Measurements from ENCODE around the gene NIT2. TPM values are rescaled to one million over a fixed set of nuclear protein-coding genes. Genes with fewer than 3 reads are reported as not detected.

The NIT2 gene
- total and polyA plus RNA-seq, 9 of the 15 experiments (the other 6 are each of a cell fraction or from before 2014, with no cell fraction given) = 11.4 to 62.2 (median 22.1) TPM

- TF ChIP-seq MITF (IDR thresholded peaks at IDR 0.05) = no peak
- TF ChIP-seq ZNF224 (CRISPR knock-in tag; IDR thresholded peaks at IDR 0.05) = no peak
- TF ChIP-seq THAP7 (CRISPR knock-in tag; IDR thresholded peaks at IDR 0.05) = no peak
- TF ChIP-seq ZNF274 (IDR thresholded peaks at IDR 0.05; ENCODE audit: borderline replicate concordance, low read depth, low read length) = no peak
- no peak for TF ChIP-seq HDAC6 (IDR thresholded peaks at IDR 0.05; ENCODE audit: low read depth, low read length)
- TF ChIP-seq ZNF347 (CRISPR knock-in tag; IDR thresholded peaks at IDR 0.05; ENCODE audit: low read depth) = no peak
- no peak for TF ChIP-seq CTCF (IDR thresholded peaks at IDR 0.05 in 2 of 3, conservative IDR thresholded peaks at IDR 0.05 in 1 of 3; ENCODE audit: insufficient read depth in 2 of 3, low read depth in 1 of 3, low read length in 3 of 3)
- TF ChIP-seq AFF4 (CRISPR knock-in tag; IDR thresholded peaks at IDR 0.05) = no peak
Measured at GRCh38 chr3:100339786-100340185, 5.2 kb downstream of the NIT2 start (continued).
